ENCODE data around the gene KNG1. TPM values are rescaled to one million over a fixed set of nuclear protein-coding genes. Genes with fewer than 3 reads are reported as not detected.

Gene KNG1
- total RNA-seq, 1 donor from 2014 or later: not detected

- peaks cover 2% of the 10 kb centered on the region for H3K9me3 Mint-ChIP-seq (ENCODE audit: unreplicated experiment)
- DNase-seq: no peak
- peaks cover 4% of the 10 kb centered on the region for H3K27me3 Mint-ChIP-seq (ENCODE audit: unreplicated experiment)
- H3K36me3 Mint-ChIP-seq (ENCODE audit: unreplicated experiment): no peaks in the 10 kb centered on the region
- H3K4me3 Mint-ChIP-seq (ENCODE audit: unreplicated experiment): no peak overlapping the region
- peaks cover 4% of the 10 kb centered on the region for H3K4me1 Mint-ChIP-seq (ENCODE audit: low read depth, unreplicated experiment)
- no peak overlapping the region for H3K27ac Mint-ChIP-seq (ENCODE audit: unreplicated experiment)
- TF ChIP-seq, protein P1, sequence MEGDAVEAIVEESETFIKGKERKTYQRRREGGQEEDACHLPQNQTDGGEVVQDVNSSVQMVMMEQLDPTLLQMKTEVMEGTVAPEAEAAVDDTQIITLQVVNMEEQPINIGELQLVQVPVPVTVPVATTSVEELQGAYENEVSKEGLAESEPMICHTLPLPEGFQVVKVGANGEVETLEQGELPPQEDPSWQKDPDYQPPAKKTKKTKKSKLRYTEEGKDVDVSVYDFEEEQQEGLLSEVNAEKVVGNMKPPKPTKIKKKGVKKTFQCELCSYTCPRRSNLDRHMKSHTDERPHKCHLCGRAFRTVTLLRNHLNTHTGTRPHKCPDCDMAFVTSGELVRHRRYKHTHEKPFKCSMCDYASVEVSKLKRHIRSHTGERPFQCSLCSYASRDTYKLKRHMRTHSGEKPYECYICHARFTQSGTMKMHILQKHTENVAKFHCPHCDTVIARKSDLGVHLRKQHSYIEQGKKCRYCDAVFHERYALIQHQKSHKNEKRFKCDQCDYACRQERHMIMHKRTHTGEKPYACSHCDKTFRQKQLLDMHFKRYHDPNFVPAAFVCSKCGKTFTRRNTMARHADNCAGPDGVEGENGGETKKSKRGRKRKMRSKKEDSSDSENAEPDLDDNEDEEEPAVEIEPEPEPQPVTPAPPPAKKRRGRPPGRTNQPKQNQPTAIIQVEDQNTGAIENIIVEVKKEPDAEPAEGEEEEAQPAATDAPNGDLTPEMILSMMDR (IDR thresholded peaks at IDR 0.05; ENCODE audit: partially characterized antibody, unreplicated experiment): no peak
Measured at GRCh38 chr3:186724911-186725310, 7.8 kb downstream of the KNG1 start.

GRCh38 chr3:186732169-186732766 is 15.1 kb downstream of the KNG1 start:
- no peaks in the 10 kb centered on the region for H3K4me1 Mint-ChIP-seq (ENCODE audit: low read depth, unreplicated experiment)
- H3K4me3 Mint-ChIP-seq (ENCODE audit: unreplicated experiment): no peak overlapping the region
- H3K9me3 Mint-ChIP-seq (ENCODE audit: unreplicated experiment): no peaks in the 10 kb centered on the region
- DNase-seq: no peak
- H3K36me3 Mint-ChIP-seq (ENCODE audit: unreplicated experiment): no peaks in the 10 kb centered on the region
- no peaks in the 10 kb centered on the region for H3K27me3 Mint-ChIP-seq (ENCODE audit: unreplicated experiment)
- no peak overlapping the region for H3K27ac Mint-ChIP-seq (ENCODE audit: unreplicated experiment)
- TF ChIP-seq, protein P1 (IDR thresholded peaks at IDR 0.05; ENCODE audit: partially characterized antibody, unreplicated experiment): no peak

DNA sequence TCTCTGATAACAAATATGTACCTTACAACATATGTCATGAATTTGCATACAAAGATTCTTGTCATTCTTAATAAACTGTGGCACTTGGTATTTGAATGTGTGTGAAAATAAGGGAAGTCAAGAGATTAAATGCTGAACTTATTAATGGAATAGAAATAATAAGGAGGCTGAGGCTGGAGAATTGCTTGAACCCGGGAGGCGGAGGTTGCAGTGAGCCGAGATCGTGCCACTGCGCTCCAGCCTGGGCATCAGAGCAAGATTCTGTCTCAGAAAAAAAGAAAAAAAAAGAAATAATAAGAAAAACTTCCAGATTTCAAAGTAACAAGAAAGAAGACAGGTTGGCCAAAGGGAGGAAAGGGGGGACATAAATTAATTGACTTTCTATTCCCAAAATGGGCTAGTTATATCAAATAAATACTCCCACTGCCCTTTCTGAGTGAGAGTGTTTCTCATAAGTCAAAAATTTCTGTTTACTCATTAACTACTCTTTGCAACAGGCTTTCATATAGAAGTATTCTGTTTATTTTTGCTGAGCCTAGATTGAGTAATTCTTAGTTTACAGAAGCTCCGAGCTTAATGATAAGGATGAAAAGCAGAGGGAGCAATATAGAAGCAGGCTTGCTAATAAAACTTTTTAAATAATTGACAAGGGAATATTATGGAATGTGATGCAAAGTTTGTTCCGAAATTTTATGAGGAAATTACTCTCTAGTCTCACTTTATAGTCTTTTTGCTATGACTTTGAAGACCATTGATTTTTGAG is 25.6 kb downstream of the KNG1 start:
- Mint-ChIP-seq H3K9me3 (ENCODE audit: unreplicated experiment) (peaks cover 1% of the 10 kb centered on the region), H3K36me3 (ENCODE audit: unreplicated experiment) (no peaks in the 10 kb centered on the region), H3K27ac (ENCODE audit: unreplicated experiment) (no peak overlapping the region), H3K4me3 (ENCODE audit: unreplicated experiment) (no peak overlapping the region), H3K4me1 (ENCODE audit: low read depth, unreplicated experiment) (no peaks in the 10 kb centered on the region), H3K27me3 (ENCODE audit: unreplicated experiment) (peaks cover 2% of the 10 kb centered on the region)
- TF ChIP-seq, protein P1 (IDR thresholded peaks at IDR 0.05; ENCODE audit: partially characterized antibody, unreplicated experiment): no peak
- DNase-seq: no peak

DNA sequence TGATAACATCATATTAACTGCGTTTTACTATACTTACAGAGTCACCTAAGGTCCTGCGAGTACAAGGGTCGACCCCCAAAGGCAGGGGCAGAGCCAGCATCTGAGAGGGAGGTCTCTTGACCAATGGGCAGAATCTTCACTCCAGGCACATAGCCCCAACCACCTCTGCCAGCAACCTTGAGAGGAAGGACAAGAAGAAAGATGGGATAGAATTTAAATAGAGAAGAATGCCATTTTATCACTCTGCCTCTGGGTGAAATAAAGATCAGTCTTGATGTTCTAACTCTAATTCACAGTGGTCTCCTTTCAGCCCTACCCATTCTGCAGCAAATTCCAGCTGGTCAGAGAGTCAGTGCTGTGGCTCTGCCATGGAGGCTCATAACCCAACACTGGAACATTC is 26.5 kb downstream of the KNG1 start:
- TF ChIP-seq, protein P1 (IDR thresholded peaks at IDR 0.05; ENCODE audit: partially characterized antibody, unreplicated experiment): no peak
- no peaks in the 10 kb centered on the region for H3K36me3 Mint-ChIP-seq (ENCODE audit: unreplicated experiment)
- H3K27me3 Mint-ChIP-seq (ENCODE audit: unreplicated experiment): peaks cover 2% of the 10 kb centered on the region
- H3K9me3 Mint-ChIP-seq (ENCODE audit: unreplicated experiment): peaks cover 1% of the 10 kb centered on the region
- DNase-seq: no peak
- H3K4me3 Mint-ChIP-seq (ENCODE audit: unreplicated experiment): no peak overlapping the region
- H3K27ac Mint-ChIP-seq (ENCODE audit: unreplicated experiment): no peak overlapping the region
- no peaks in the 10 kb centered on the region for H3K4me1 Mint-ChIP-seq (ENCODE audit: low read depth, unreplicated experiment)

- Mint-ChIP-seq H3K9me3 (ENCODE audit: unreplicated experiment) (peaks cover 1% of the 10 kb centered on the region), H3K4me1 (ENCODE audit: low read depth, unreplicated experiment) (no peaks in the 10 kb centered on the region), H3K27ac (ENCODE audit: unreplicated experiment) (no peak overlapping the region), H3K27me3 (ENCODE audit: unreplicated experiment) (peaks cover 2% of the 10 kb centered on the region), H3K4me3 (ENCODE audit: unreplicated experiment) (no peak overlapping the region), H3K36me3 (ENCODE audit: unreplicated experiment) (no peaks in the 10 kb centered on the region)
- DNase-seq: no peak
- TF ChIP-seq, protein P1 (IDR thresholded peaks at IDR 0.05; ENCODE audit: partially characterized antibody, unreplicated experiment): no peak
Measured at GRCh38 chr3:186746008-186746407, 28.8 kb downstream of the KNG1 start.
